ENCODE measurements around the gene TTC7B.

Gene TTC7B

DNA sequence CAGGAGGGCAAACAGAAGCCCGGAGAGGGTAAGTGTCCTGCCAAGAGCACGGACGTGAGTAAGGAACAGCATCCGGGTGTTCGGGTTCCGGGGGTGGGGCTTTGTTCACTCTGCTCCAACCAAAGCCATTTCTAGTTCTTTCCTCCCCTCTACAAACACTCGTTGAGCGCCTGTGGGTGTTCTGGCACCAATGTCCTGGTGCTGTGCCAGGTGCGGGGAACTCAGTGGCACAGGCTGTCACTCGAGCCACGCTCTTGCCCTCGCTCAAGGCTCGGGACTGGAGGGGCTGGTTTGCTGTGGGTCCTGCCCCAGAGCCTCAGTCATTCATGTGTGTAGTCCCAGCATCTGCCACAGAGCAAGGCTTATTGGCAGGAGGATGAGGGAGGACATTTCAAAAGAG is 261.9 kb downstream of the TTC7B start:
- DNase-seq: peak; percentile 78

- peak; percentile 48 for DNase-seq
Observed at GRCh38 chr14:90553921-90554336, 262.3 kb downstream of the TTC7B start.

DNA sequence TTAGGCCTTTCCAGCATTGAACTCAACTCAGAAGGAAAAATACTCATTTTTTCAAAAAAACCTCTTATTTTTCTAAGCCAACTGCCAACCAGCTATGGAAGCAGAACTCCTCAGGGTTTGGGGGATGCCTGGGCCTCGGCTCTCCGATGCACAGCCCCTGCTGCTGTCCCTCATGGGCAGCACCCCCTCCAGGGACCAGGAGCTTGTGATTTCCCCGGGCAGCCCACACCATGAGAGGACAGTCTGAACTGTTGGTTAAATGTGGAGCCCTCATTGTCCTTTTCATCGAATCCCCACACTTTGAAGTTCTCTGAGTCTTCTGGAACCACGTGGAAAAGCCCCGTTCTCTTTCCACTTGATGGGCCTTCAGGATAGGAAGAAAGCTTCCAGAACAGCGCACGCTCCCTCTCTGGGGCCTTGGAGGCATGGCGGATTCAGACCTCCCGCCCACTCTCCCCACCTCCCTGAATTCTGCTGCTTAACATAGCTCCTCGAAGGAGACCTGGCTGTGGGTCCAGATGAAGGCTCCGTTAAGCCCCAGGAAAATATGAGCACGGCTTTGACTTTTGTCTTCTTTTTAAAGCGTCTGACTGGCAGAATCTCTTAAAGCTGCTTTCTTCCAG is 262.8 kb downstream of the TTC7B start:
- DNase-seq: peak; percentile 48

- DNase-seq: no peak
Observed at GRCh38 chr14:90552465-90553297, 263.5 kb downstream of the TTC7B start.

- DNase-seq: no peak
Observed at GRCh38 chr14:90551733-90552464, 264.3 kb downstream of the TTC7B start.

DNA sequence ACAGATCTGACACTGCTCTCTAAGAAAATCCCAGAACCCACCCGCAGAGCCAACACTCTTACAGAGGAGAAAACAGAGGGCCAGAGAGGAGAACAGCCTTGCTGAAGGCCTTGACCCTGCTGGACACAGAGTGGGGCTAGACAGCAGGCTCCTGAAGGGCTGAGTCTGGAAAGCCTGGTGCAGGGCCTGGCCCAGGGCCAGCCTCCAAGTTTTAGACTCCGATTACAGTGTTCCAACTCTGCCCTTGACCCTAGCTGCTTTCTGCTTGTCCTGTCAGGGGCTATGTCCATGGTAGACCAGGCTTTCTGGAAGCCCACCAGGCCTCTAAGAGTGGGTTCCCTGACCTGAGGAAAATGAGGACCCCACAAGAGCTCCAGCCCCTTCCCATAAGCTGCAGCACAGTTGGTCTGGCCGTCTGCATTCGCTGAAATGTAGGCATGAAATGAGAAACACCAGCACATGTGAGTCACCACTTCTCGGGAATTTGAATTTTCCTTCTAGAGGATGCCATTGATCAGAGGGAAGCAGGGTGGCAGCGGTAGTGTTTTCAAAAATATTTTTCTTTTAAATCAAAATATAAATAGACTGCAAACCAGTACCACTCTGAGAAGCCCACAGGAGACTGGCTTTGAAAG is 265.0 kb downstream of the TTC7B start:
- DNase-seq: no peak

GRCh38 chr14:90549794-90550641 is 266.2 kb downstream of the TTC7B start:
- DNase-seq: no peak

GRCh38 chr14:90548455-90548854 is 267.8 kb downstream of the TTC7B start:
- DNase-seq: no peak

GRCh38 chr14:90547968-90548367 is 268.3 kb downstream of the TTC7B start:
- DNase-seq: no peak

- no peak for DNase-seq
Observed at GRCh38 chr14:90547250-90547649, 269.0 kb downstream of the TTC7B start.

GRCh38 chr14:90546767-90547166 is 269.5 kb downstream of the TTC7B start:
- DNase-seq: no peak

GRCh38 chr14:90545966-90546751 is 270.1 kb downstream of the TTC7B start:
- peak; percentile 13 for DNase-seq

- no peak for DNase-seq
Observed at GRCh38 chr14:90545382-90545781, 270.8 kb downstream of the TTC7B start.

DNA sequence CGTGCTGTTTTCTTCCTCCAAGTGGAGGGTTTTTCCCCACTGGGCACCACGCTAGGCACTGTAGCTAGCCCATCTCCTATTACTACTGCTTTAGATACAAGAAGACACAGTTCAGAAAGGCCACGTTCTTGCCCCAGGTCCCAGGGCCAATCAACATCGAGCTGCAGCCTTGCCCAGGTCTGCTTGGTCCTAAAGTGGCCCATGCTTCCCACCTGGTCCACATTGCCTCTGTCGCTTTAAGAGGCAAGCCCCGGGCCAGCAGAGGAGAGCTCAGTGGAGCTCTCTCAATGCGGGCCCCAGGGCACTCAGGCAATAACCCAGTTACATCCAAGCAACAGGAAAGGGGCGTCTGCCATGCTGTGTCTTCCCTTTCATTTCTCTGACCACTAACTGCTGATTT is 271.3 kb downstream of the TTC7B start:
- DNase-seq: no peak

DNA sequence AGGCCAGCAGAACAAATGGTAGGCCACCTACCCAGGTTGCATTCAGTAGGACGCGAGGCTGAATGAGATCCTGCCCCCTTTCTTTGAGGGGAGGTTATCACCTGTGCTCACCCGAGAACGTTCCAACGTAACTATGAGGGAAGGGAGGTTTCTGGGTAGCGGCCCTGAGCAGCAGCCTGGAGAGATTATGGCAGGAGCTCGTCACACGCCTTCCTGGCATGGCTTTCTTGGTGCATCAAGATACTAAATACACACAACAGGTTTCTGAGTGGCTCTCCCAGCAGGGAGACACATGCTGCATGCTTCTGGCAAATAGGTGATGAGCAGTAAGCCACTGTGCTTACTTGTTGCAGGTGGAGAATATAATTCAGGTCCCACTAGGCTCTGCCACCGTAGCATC is 271.7 kb downstream of the TTC7B start:
- no peak for DNase-seq

DNA sequence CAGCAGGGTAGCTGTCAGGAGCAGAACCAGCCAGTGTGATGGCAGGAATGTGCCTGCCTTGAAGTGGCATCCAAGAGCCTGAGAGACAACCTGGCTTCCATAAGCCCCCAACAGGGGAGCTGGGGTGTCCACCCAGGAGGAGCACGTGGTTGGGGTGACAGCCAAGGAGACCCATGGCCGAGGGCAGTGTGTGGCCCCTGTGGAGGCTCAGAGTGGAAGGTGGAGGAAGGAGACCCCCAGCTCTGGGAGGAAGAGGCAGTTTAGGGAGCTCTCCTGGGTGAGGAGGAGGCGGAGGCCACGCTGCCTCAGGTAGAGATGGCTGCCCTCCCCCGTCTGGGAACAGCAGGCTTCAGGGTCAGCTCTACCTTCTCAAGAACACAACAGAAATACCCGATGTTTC is 272.4 kb downstream of the TTC7B start:
- no peak for DNase-seq

DNA sequence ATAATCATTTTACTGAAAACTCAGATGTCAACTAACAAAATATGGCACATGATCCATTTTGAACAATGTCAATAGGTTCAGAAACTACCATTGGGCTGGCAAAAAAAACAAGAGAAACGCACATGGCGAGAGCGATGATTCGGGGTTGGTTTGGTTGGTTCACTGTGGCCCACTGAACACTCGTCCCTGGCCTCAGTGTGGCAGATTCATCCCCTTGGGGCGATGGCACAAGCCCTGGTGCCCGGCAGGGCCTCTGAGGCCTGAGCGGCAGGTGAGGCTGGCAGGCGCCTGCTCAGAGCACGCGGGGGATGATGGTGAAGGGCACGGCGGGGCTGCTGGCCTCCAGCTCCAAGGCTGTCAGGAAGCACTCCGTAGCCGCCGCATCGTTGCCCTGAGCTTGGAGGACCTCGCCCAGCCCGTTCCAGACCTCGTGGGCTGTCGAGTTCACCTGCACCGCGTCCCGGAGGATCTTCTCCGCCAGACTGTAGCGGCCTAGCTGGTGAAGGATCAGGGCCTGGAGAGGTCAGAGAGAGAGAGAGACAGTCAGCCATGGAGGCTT is 275.1 kb downstream of the TTC7B start:
- DNase-seq: no peak

DNA sequence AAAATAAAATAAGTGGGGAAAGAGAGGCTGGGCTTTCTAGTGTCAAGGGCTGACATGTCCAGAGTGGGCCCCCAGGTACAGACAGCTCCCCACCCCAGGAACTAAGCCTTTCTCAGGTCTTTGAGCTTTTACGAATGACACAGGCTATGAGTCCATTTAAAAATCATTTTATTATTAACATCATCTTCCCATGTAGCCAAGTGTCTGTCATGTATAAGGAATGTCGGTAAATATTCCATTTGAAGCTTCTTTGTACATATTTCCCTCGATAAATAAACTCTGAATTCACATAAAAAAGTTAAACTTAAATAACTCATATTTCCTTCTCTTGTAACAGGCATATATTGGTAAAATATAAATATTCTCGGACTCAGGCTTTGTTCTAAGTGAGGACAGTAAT is 275.8 kb downstream of the TTC7B start:
- DNase-seq: no peak

GRCh38 chr14:90539996-90540395 is 276.2 kb downstream of the TTC7B start:
- no peak for DNase-seq

DNA sequence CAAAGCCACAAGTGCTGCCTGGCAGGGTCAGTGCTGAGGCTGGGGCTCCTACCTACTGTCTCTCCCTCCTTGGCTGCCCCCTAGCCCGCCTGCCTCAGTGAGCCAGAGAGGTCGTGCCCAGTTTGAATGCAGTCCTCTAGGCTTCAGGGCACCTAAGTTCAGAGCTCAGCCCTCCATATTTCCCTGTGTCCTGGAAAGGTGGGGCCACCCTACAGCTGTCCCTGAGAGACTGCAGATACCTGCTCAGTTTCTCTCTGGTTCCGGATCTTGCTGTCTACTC is 276.8 kb downstream of the TTC7B start:
- DNase-seq: no peak

GRCh38 chr14:90538716-90539495 is 277.3 kb downstream of the TTC7B start:
- DNase-seq: no peak
